ENCODE results near the gene PSTPIP2. TPM values are rescaled to one million over a fixed set of nuclear protein-coding genes. Genes with fewer than 3 reads are reported as not detected.
A peak's percentile ranks its signal among the peaks of the same experiment; 100 is the strongest.
"Not testable (repeated sequence)": the region's sequence is repeated elsewhere in the genome, so short reads cannot be mapped to it uniquely, and the experiment has no call there.

PSTPIP2 gene
- polyA plus RNA-seq, 1 experiment: 5.9 TPM

- H3K36me3 ChIP-seq (ENCODE audit: control insufficient read depth, insufficient read depth, low read length): no peaks in the 10 kb centered on the region
- DNase-seq (ENCODE audit: low read depth): no peak
- no peak for TF ChIP-seq CTCF (IDR thresholded peaks at IDR 0.05; ENCODE audit: insufficient read depth, low read depth, low read length)
- CTCF ChIA-PET: interaction anchor here (0.6 to 5.9 kb wide), 5 partner anchors 44 to 313 kb away, joined by 3 to 46 read pairs (median 6); partner anchors contain the start of gene PSTPIP2
- H3K27me3 ChIP-seq (ENCODE audit: control insufficient read depth, insufficient read depth, low read length): no peaks in the 10 kb centered on the region
- POLR2A ChIA-PET: no interaction called here
- no peak overlapping the region for H3K4me3 ChIP-seq (ENCODE audit: low read depth, low read length)
Observed at GRCh38 chr18:45976974-45977373, 95.1 kb downstream of the PSTPIP2 start.

GRCh38 chr18:45976566-45976965 is 95.5 kb downstream of the PSTPIP2 start:
- Histone ChIP-seq H3K27me3 (ENCODE audit: control insufficient read depth, insufficient read depth, low read length) (no peaks in the 10 kb centered on the region), H3K4me3 (ENCODE audit: low read depth, low read length) (no peak overlapping the region), H3K36me3 (ENCODE audit: control insufficient read depth, insufficient read depth, low read length) (no peaks in the 10 kb centered on the region)
- ChIA-PET POLR2A (no interaction called here), CTCF (interaction anchor here (0.6 to 5.9 kb wide), 6 partner anchors 23 to 312 kb away, joined by 3 to 46 read pairs (median 5); partner anchors contain the start of gene PSTPIP2)
- TF ChIP-seq CTCF (IDR thresholded peaks at IDR 0.05; ENCODE audit: insufficient read depth, low read depth, low read length): no peak
- no peak for DNase-seq (ENCODE audit: low read depth)

- no peak for DNase-seq (ENCODE audit: low read depth)
- no peak overlapping the region for H3K4me3 ChIP-seq (ENCODE audit: low read depth, low read length)
- H3K27me3 ChIP-seq (ENCODE audit: control insufficient read depth, insufficient read depth, low read length): no peaks in the 10 kb centered on the region
- ChIA-PET POLR2A (no interaction called here), CTCF (interaction anchor here (0.6 to 5.9 kb wide), 23 partner anchors 10 to 310 kb away, joined by 3 to 46 read pairs (median 4); partner anchors contain the start of gene PSTPIP2)
- H3K36me3 ChIP-seq (ENCODE audit: control insufficient read depth, insufficient read depth, low read length): no peaks in the 10 kb centered on the region
- TF ChIP-seq CTCF (IDR thresholded peaks at IDR 0.05; ENCODE audit: insufficient read depth, low read depth, low read length): peak; percentile 81
Observed at GRCh38 chr18:45974088-45974536, 97.9 kb downstream of the PSTPIP2 start.

GRCh38 chr18:45967007-45967706 is 104.9 kb downstream of the PSTPIP2 start, which contains the start of gene EPG5:
EPG5 (minus strand) TSS chr18:45967329; CDS start chr18:45967239, 90 bp downstream.
- DNase-seq (ENCODE audit: low read depth): peak; percentile 72
- ChIA-PET POLR2A (no interaction called here), CTCF (interaction anchor here (0.6 kb wide), 1 partner anchor 12 kb away, joined by 3 read pairs; no protein-coding TSS in a partner anchor)
- no peak for TF ChIP-seq CTCF (IDR thresholded peaks at IDR 0.05; ENCODE audit: insufficient read depth, low read depth, low read length)
- Histone ChIP-seq H3K27me3 (ENCODE audit: control insufficient read depth, insufficient read depth, low read length) (no peaks in the 10 kb centered on the region), H3K4me3 (ENCODE audit: low read depth, low read length) (peak within 1 kb of the TSS; percentile 96), H3K36me3 (ENCODE audit: control insufficient read depth, insufficient read depth, low read length) (no peaks in the 10 kb centered on the region)

- not testable (repeated sequence) for DNase-seq (ENCODE audit: low read depth); H3K4me3 ChIP-seq (ENCODE audit: low read depth, low read length); H3K36me3 ChIP-seq (ENCODE audit: control insufficient read depth, insufficient read depth, low read length); H3K27me3 ChIP-seq (ENCODE audit: control insufficient read depth, insufficient read depth, low read length)
- CTCF ChIA-PET: interaction anchor here (1.4 kb wide), 1 partner anchor 41 kb away, joined by 4 read pairs; no protein-coding TSS in a partner anchor
- POLR2A ChIA-PET: interaction anchor here (0.7 kb wide), 1 partner anchor 1919 kb away, joined by 3 read pairs; no protein-coding TSS in a partner anchor
Observed at GRCh38 chr18:45964913-45965312, 107.1 kb downstream of the PSTPIP2 start.
